Activated CD4-positive, alpha-beta T cell treated with anti-CD3 and anti-CD28 coated beads, Interleukin-2, amount 10 ng/mL, durations not matched to agents 7 days and 5 days (primary cell): ENCODE data around the gene NCAPD2. TPM values are rescaled to one million over a fixed set of nuclear protein-coding genes. Genes with fewer than 3 reads are reported as not detected.
"Not testable (repeated sequence)": the region's sequence is repeated elsewhere in the genome, so short reads cannot be mapped to it uniquely, and the experiment has no call there.

Experiments
- CTCF ChIA-PET: fragments of 350-600 bp; sonication (Branson Sonifier 250); formaldehyde crosslinking; loops from one replicate; lab custom pipeline; 2021; ENCODE audit warnings: antibody characterized with exemption; lab: Charles Lee
- POLR2A ChIA-PET: fragments of 350-600 bp; sonication (Branson Sonifier 250); formaldehyde crosslinking; loops from one replicate; lab custom pipeline; 2021; ENCODE audit warnings: antibody characterized with exemption; lab: Charles Lee
- DNase-seq: peaks from one replicate; pipeline ENCODE4 v3.0.0-alpha.2; 2020
- H3K27ac Mint-ChIP-seq: one replicate; pipeline ENCODE4 v1.8.0; 2021; ENCODE audit warnings: mild to moderate bottlenecking, moderate library complexity, mixed read lengths
- H3K27me3 Mint-ChIP-seq: one replicate; pipeline ENCODE4 v1.8.0; 2021; ENCODE audit warnings: mixed read lengths
- H3K36me3 Mint-ChIP-seq: one replicate; pipeline ENCODE4 v1.8.0; 2021; ENCODE audit warnings: low read depth, mixed read lengths
- H3K4me1 Mint-ChIP-seq: one replicate; pipeline ENCODE4 v1.8.0; 2021; ENCODE audit warnings: mixed read lengths
- H3K4me3 Mint-ChIP-seq: one replicate; pipeline ENCODE4 v1.8.0; 2021; ENCODE audit warnings: mild to moderate bottlenecking, moderate library complexity, mixed read lengths
- H3K9me3 Mint-ChIP-seq: one replicate; pipeline ENCODE4 v1.8.0; 2021; ENCODE audit warnings: mixed read lengths
- total RNA-seq, 2 experiments: library from RNA; stranded (reverse); gene quantifications; one replicate each; pipeline ENCODE4 v1.2.3, GENCODE V29; 2021

Gene NCAPD2
- total RNA-seq, 2 experiments from 2014 or later, result 191 to 202 TPM

DNA sequence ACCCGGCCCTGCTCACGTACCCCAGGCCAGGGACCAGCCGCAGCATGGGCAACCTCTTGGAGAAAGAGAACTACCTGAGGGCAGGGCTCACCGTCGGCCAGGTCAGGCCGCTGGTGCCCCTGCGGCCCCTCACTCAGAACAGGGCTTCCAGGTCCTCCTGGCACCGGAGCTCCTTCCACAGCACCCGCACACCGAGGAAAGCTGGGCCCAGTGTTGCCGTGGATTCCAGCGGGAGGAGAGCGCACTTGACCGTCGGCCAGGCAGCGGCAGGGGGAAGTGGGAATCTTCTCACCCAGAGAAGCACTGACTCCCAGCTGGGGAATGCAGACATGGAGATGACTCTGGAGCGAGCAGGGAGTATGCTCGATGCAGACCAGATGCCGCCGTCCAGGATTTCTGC, 15.5 kb upstream of the NCAPD2 start:
- Mint-ChIP-seq H3K9me3 (no peaks in the 10 kb centered on the region), H3K4me1 (no peaks in the 10 kb centered on the region), H3K27me3 (peaks cover 17% of the 10 kb centered on the region), H3K4me3 (no peak overlapping the region), H3K36me3 (no peaks in the 10 kb centered on the region), H3K27ac (no peak overlapping the region)
- no peak for DNase-seq
- CTCF ChIA-PET, result interaction anchor here (0.9 to 1.5 kb wide), 2 partner anchors 13 to 17 kb away, joined by 3 to 4 read pairs; no protein-coding TSS in a partner anchor
- POLR2A ChIA-PET, result no interaction called here

DNA sequence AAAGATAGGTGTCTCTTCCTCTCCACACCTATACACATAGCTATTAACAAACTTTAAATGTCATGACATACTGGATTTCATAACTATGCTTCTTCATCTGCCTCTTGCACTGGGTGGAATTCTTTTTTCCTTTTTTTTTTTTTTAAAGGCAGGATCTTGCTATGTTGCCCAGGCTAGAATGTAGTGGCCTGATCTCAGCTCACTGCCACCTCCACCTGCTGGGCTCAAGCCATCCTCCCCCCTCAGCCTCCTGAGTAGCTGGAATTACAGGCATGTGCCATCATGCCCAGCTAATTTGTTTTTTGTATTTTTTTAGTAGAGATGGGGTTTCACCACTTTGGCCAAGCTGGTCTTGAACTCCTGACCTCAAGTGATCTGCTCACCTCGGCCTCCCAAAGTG, 5.7 kb upstream of the NCAPD2 start:
- H3K27me3 Mint-ChIP-seq, result no peaks in the 10 kb centered on the region
- H3K9me3 Mint-ChIP-seq, result no peaks in the 10 kb centered on the region
- H3K4me3 Mint-ChIP-seq, result no peak overlapping the region
- ChIA-PET POLR2A (no interaction called here), CTCF (interaction anchor here (0.6 to 2.4 kb wide), 8 partner anchors 18 to 156 kb away, joined by 3 to 7 read pairs (median 4); partner anchors contain the start of gene VAMP1)
- no peak for DNase-seq
- no peak overlapping the region for H3K27ac Mint-ChIP-seq
- H3K36me3 Mint-ChIP-seq, result peaks cover 14% of the 10 kb centered on the region
- peaks cover 10% of the 10 kb centered on the region for H3K4me1 Mint-ChIP-seq

GRCh38 chr12:6489449-6489848, 4.5 kb upstream of the NCAPD2 start:
- POLR2A ChIA-PET, result no interaction called here
- no peaks in the 10 kb centered on the region for H3K9me3 Mint-ChIP-seq
- H3K4me3 Mint-ChIP-seq, result no peak overlapping the region
- CTCF ChIA-PET, result interaction anchor here (0.6 to 1.8 kb wide), 4 partner anchors 11 to 606 kb away, joined by 3 to 5 read pairs (median 4); no protein-coding TSS in a partner anchor
- no peak for DNase-seq
- H3K27me3 Mint-ChIP-seq, result no peaks in the 10 kb centered on the region
- no peak overlapping the region for H3K27ac Mint-ChIP-seq
- peaks cover 10% of the 10 kb centered on the region for H3K4me1 Mint-ChIP-seq
- H3K36me3 Mint-ChIP-seq, result peaks cover 14% of the 10 kb centered on the region

DNA sequence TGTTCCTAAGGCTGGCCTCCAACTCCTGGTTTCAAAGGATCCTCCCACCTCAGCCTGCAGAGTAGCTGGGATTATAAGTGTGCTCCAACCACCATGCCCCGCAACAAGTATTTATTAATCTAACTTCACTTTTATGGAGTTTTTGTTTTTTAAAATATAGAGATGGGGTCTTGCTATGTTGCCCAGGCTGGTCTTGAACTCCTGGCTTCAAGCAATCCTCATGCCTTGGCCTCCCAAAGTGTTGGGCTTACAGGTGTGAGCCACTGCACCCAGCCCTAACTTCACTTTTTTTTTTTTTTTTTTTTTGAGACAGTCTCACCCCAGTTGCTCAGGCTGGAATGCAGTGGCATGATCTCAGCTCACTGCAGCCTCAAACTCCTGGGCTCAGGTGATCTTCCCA, 3.2 kb upstream of the NCAPD2 start:
- not testable (repeated sequence) for H3K9me3 Mint-ChIP-seq, H3K4me3 Mint-ChIP-seq, DNase-seq, H3K27me3 Mint-ChIP-seq, H3K27ac Mint-ChIP-seq
- Mint-ChIP-seq H3K4me1 (peaks cover 21% of the 10 kb centered on the region), H3K36me3 (peaks cover 24% of the 10 kb centered on the region)
- ChIA-PET CTCF (interaction anchor here (0.6 to 1.5 kb wide), 2 partner anchors 25 to 63 kb away, joined by 3 to 4 read pairs; no protein-coding TSS in a partner anchor), POLR2A (interaction anchor here (0.6 kb wide), 1 partner anchor 461 kb away, joined by 3 read pairs; no protein-coding TSS in a partner anchor)

DNA sequence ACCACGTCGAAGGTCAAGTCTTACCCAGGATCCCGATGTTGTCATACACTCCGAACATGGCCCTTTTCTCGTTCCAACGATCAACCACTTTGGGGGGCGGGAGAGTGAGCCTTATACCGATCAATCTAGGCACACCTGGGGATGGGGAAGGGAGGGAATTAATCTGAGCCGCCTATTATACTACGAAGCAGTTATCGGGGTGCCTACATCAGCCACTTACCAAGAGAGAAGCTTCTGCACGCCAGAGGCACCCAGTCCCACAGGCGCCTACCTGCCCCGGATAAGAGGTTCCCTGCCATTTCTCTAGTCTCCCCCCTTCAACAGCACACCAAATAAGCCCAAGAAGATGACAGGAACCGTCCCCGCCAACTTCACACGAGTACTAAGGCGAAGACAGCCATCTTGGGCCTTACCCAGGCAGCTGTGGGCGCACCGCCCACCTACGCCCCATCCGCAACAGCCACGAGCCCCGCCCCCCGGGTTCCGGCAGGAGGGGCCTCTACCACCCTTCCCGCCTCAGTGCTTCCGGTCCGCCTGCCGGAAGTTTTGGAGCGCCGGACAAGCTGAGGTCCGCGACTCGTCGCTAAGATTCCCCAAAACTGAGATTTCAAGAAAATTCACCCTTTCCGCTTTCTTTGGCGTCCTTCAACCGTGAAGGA, 935 bp upstream of the NCAPD2 start, which contains the start of gene MRPL51:
TSS of gene MRPL51 (minus strand) at position 425 of the 659 bp plus-strand sequence. CDS start at position 299, 126 bp downstream.
- H3K4me1 Mint-ChIP-seq, result peaks cover 37% of the 10 kb centered on the region
- POLR2A ChIA-PET, result interaction anchor here (0.5 to 1.7 kb wide), 4 partner anchors 12 to 67 kb away, joined by 3 to 12 read pairs (median 5); partner anchors contain the start of genes GAPDH and VAMP1
- no peaks in the 10 kb centered on the region for H3K27me3 Mint-ChIP-seq
- H3K9me3 Mint-ChIP-seq, result no peaks in the 10 kb centered on the region
- CTCF ChIA-PET, result interaction anchor here (0.6 to 1.7 kb wide), 8 partner anchors 8 to 239 kb away, joined by 3 to 5 read pairs (median 3); no protein-coding TSS in a partner anchor
- peak within 1 kb of the TSS; percentile 89 for H3K4me3 Mint-ChIP-seq
- DNase-seq, result peak; percentile 94
- H3K27ac Mint-ChIP-seq, result peak within 1 kb of the TSS; percentile 97
- peaks cover 42% of the 10 kb centered on the region for H3K36me3 Mint-ChIP-seq

- no peaks in the 10 kb centered on the region for H3K9me3 Mint-ChIP-seq
- H3K4me3 Mint-ChIP-seq, result peak overlapping the region; percentile 89
- H3K36me3 Mint-ChIP-seq, result peaks cover 52% of the 10 kb centered on the region
- ChIA-PET CTCF (interaction anchor here (1.4 to 2.1 kb wide), 2 partner anchors 12 to 29 kb away, joined by 5 to 8 read pairs; no protein-coding TSS in a partner anchor), POLR2A (interaction anchor here (1.8 kb wide), 1 partner anchor 40 kb away, joined by 4 read pairs; the partner anchor contains the start of gene GAPDH)
- H3K27me3 Mint-ChIP-seq, result no peaks in the 10 kb centered on the region
- H3K4me1 Mint-ChIP-seq, result peaks cover 38% of the 10 kb centered on the region
- no peak for DNase-seq
- peak overlapping the region; percentile 97 for H3K27ac Mint-ChIP-seq
Observed at GRCh38 chr12:6494258-6494743, 399 bp downstream of the NCAPD2 start.

- H3K27ac Mint-ChIP-seq, result peak overlapping the region; percentile 97
- H3K27me3 Mint-ChIP-seq, result no peaks in the 10 kb centered on the region
- H3K4me3 Mint-ChIP-seq, result peak overlapping the region; percentile 89
- DNase-seq, result no peak
- POLR2A ChIA-PET, result interaction anchor here (0.8 to 1.8 kb wide), 2 partner anchors 39 to 168 kb away, joined by 3 to 4 read pairs; partner anchors contain the start of gene GAPDH
- H3K36me3 Mint-ChIP-seq, result peaks cover 54% of the 10 kb centered on the region
- CTCF ChIA-PET, result interaction anchor here (0.5 to 2.4 kb wide), 4 partner anchors 11 to 46 kb away, joined by 4 to 8 read pairs (median 6); no protein-coding TSS in a partner anchor
- H3K4me1 Mint-ChIP-seq, result peaks cover 40% of the 10 kb centered on the region
- no peaks in the 10 kb centered on the region for H3K9me3 Mint-ChIP-seq
Observed at GRCh38 chr12:6494968-6495367, 1.1 kb downstream of the NCAPD2 start.

GRCh38 chr12:6497291-6497690, 3.4 kb downstream of the NCAPD2 start:
- H3K27ac Mint-ChIP-seq, H3K4me3 Mint-ChIP-seq, H3K27me3 Mint-ChIP-seq, H3K9me3 Mint-ChIP-seq, DNase-seq, POLR2A ChIA-PET: not testable (repeated sequence)
- H3K36me3 Mint-ChIP-seq, result peaks cover 43% of the 10 kb centered on the region
- CTCF ChIA-PET, result interaction anchor here (0.6 to 1.5 kb wide), 6 partner anchors 13 to 73 kb away, joined by 3 to 5 read pairs (median 3); no protein-coding TSS in a partner anchor
- H3K4me1 Mint-ChIP-seq, result peaks cover 32% of the 10 kb centered on the region

DNA sequence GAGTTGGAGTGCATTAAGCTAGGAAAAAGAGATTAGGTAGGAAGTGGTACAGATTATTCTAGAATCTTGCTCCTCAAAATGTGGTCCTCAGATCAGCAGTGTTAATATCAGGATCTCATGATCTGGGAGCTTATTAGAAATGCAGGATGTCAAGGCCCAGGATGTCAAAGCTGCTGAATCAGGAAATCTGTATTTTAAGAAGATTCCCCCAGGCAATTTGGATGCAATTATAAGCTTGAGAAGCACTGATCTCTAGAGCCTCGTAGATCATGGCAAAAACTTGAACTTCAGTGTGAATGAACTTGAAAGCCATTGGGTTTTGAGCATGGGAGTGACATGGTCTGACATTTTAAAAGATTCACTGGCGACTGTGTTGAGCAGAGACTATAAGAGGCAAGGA, 6.6 kb downstream of the NCAPD2 start:
- Mint-ChIP-seq H3K4me1 (peaks cover 22% of the 10 kb centered on the region), H3K9me3 (no peaks in the 10 kb centered on the region), H3K36me3 (peaks cover 44% of the 10 kb centered on the region), H3K27me3 (no peaks in the 10 kb centered on the region), H3K4me3 (no peak overlapping the region), H3K27ac (no peak overlapping the region)
- ChIA-PET POLR2A (interaction anchor here (0.6 kb wide), 1 partner anchor 37 kb away, joined by 3 read pairs; no protein-coding TSS in a partner anchor), CTCF (interaction anchor here (1.0 to 1.3 kb wide), 3 partner anchors 11 to 57 kb away, joined by 4 to 6 read pairs (median 5); no protein-coding TSS in a partner anchor)
- DNase-seq, result no peak

- no peak for DNase-seq
- Mint-ChIP-seq H3K27me3 (no peaks in the 10 kb centered on the region), H3K9me3 (no peaks in the 10 kb centered on the region), H3K4me3 (no peak overlapping the region), H3K27ac (no peak overlapping the region), H3K4me1 (peaks cover 16% of the 10 kb centered on the region), H3K36me3 (peaks cover 46% of the 10 kb centered on the region)
- POLR2A ChIA-PET, result no interaction called here
- CTCF ChIA-PET, result interaction anchor here (0.6 kb wide), 2 partner anchors 26 to 51 kb away, joined by 3 read pairs; no protein-coding TSS in a partner anchor
Observed at GRCh38 chr12:6507102-6507998, 13.4 kb downstream of the NCAPD2 start.

DNA sequence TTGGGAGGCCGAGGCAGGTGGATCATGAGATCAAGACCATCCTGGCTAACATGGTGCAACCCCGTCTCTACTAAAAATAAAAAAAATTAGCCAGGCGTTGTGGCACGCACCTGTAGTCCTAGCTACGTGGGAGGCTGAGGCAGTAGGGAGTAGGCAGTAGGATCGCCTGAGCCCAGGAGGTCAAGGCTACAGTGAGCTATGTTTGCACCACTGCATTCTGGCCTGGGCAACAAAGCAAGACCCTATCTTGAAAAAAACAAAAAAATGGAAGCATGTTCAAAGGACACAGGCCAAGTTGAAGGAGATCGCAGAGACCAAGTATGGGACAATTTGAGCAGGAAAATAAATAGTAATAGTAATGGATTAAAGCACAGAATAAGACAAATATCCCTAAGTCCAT, 14.2 kb downstream of the NCAPD2 start:
- Mint-ChIP-seq H3K36me3 (peaks cover 53% of the 10 kb centered on the region), H3K27ac (no peak overlapping the region), H3K4me1 (peaks cover 17% of the 10 kb centered on the region), H3K4me3 (no peak overlapping the region), H3K27me3 (no peaks in the 10 kb centered on the region), H3K9me3 (no peaks in the 10 kb centered on the region)
- ChIA-PET CTCF (no interaction called here), POLR2A (no interaction called here)
- DNase-seq, result no peak

- POLR2A ChIA-PET, result no interaction called here
- Mint-ChIP-seq H3K27ac (peak overlapping the region; percentile 65), H3K4me3 (no peak overlapping the region), H3K36me3 (peaks cover 72% of the 10 kb centered on the region), H3K27me3 (no peaks in the 10 kb centered on the region), H3K4me1 (peaks cover 2% of the 10 kb centered on the region), H3K9me3 (no peaks in the 10 kb centered on the region)
- DNase-seq, result no peak
- CTCF ChIA-PET, result interaction anchor here (0.6 to 0.7 kb wide), 2 partner anchors 18 to 96 kb away, joined by 3 read pairs; no protein-coding TSS in a partner anchor
Observed at GRCh38 chr12:6520186-6520585, 26.3 kb downstream of the NCAPD2 start.
